ENCODE data around the gene IQCM.

IQCM gene

GRCh38 chr4:149815743-149816142, at the start of gene IQCM:
IQCM (minus strand) TSS chr4:149815843; CDS start chr4:149742691, 73,152 bp downstream.
- no peak for DNase-seq

- no peak for DNase-seq
Observed at GRCh38 chr4:149857446-149857845, 41.8 kb upstream of the IQCM start.

- no peak for DNase-seq
Observed at GRCh38 chr4:149845743-149846142, 30.1 kb upstream of the IQCM start.

- no peak for DNase-seq
Observed at GRCh38 chr4:149841686-149842085, 26.0 kb upstream of the IQCM start.

GRCh38 chr4:149838036-149838435, 22.4 kb upstream of the IQCM start:
- DNase-seq: no peak

GRCh38 chr4:149836546-149836945, 20.9 kb upstream of the IQCM start:
- DNase-seq: no peak

- DNase-seq: no peak
Observed at GRCh38 chr4:149835280-149835679, 19.6 kb upstream of the IQCM start.

GRCh38 chr4:149831656-149832208, 16.1 kb upstream of the IQCM start:
- no peak for DNase-seq

GRCh38 chr4:149830823-149831222, 15.2 kb upstream of the IQCM start:
- no peak for DNase-seq

- DNase-seq: no peak
Observed at GRCh38 chr4:149825336-149825735, 9.7 kb upstream of the IQCM start.

GRCh38 chr4:149823769-149824221, 8.2 kb upstream of the IQCM start:
- no peak for DNase-seq

GRCh38 chr4:149801416-149801815, 14.2 kb downstream of the IQCM start:
- DNase-seq: no peak

GRCh38 chr4:149799546-149799945, 16.1 kb downstream of the IQCM start:
- no peak for DNase-seq

- no peak for DNase-seq
Observed at GRCh38 chr4:149796381-149796780, 19.3 kb downstream of the IQCM start.

GRCh38 chr4:149795256-149795655, 20.4 kb downstream of the IQCM start:
- DNase-seq: no peak

- no peak for DNase-seq
Observed at GRCh38 chr4:149794352-149794751, 21.3 kb downstream of the IQCM start.

- DNase-seq: no peak
Observed at GRCh38 chr4:149793459-149793858, 22.2 kb downstream of the IQCM start.

- DNase-seq: no peak
Observed at GRCh38 chr4:149791851-149792250, 23.8 kb downstream of the IQCM start.

GRCh38 chr4:149790172-149790907, 25.3 kb downstream of the IQCM start:
- no peak for DNase-seq

- no peak for DNase-seq
Observed at GRCh38 chr4:149788300-149788699, 27.3 kb downstream of the IQCM start.

- no peak for DNase-seq
Observed at GRCh38 chr4:149785696-149786431, 29.8 kb downstream of the IQCM start.

GRCh38 chr4:149784018-149784417, 31.6 kb downstream of the IQCM start:
- DNase-seq: no peak

GRCh38 chr4:149781150-149781549, 34.5 kb downstream of the IQCM start:
- no peak for DNase-seq

GRCh38 chr4:149768477-149768876, 47.2 kb downstream of the IQCM start:
- no peak for DNase-seq

All from SIG-M5 (cell line).